ENCODE results near the gene NEK1. TPM values are rescaled to one million over a fixed set of nuclear protein-coding genes. Genes with fewer than 3 reads are reported as not detected.

Gene NEK1
- total RNA-seq, 2 donors from 2014 or later = 10.4 to 13.8 TPM

Other genes starting within 250 kb of the NEK1 start
- 10 to 100 TPM; 22.2 to 25.2 TPM for gene CLCN3, start 8.0 kb upstream of the NEK1 start, total RNA-seq
- gene HPF1, start 145.4 kb upstream of the NEK1 start, total RNA-seq = 10 to 100 TPM; 19.0 to 27.0 TPM